Fibroblast of skin of left quadriceps (primary cell): ENCODE measurements around the gene PPDPF.
"Not testable (repeated sequence)": the region's sequence is repeated elsewhere in the genome, so short reads cannot be mapped to it uniquely, and the experiment has no call there.

Experiments
- DNase-seq, 2 experiments: peaks; one replicate each; pipeline ENCODE4 v3.0.0-alpha.2; 2013; ENCODE audit warnings: low read depth in 2 of 2

The PPDPF gene

GRCh38 chr20:63564036-63564810 is 43.7 kb downstream of the PPDPF start:
- no peak for DNase-seq

DNA sequence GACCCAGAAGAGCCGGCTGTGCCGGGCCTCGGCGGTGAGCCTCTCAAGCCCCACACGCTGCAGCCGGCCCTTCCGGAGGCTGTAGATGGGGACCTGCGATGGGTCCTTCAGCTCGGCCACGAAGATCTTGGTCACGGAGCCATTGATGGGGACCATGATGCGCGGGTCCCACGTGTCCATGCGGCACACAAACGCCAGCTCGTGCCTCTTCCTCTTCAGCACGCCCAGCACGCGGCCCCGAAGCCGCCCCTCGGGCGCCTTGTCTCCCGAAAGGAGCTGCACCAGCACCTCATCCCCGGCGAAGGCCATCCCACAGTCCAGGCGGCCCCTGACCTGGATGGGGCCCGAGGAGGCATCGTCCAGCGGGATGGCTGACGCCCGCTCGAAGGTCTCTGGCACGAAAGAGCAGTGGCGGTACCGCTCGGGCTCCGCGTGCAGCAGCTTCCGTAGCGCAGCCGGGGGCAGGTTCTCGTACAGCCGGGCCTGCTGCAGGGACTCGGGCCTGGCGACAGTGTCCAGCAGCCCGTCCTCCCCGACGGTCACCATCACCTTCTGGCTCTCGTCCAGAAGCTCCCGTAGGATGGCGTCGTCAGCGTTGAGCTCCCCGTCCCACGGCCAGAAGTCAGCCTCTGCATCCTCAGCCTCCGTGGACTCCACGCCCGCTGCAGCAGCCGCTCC is 44.6 kb downstream of the PPDPF start:
- no peak for DNase-seq

DNA sequence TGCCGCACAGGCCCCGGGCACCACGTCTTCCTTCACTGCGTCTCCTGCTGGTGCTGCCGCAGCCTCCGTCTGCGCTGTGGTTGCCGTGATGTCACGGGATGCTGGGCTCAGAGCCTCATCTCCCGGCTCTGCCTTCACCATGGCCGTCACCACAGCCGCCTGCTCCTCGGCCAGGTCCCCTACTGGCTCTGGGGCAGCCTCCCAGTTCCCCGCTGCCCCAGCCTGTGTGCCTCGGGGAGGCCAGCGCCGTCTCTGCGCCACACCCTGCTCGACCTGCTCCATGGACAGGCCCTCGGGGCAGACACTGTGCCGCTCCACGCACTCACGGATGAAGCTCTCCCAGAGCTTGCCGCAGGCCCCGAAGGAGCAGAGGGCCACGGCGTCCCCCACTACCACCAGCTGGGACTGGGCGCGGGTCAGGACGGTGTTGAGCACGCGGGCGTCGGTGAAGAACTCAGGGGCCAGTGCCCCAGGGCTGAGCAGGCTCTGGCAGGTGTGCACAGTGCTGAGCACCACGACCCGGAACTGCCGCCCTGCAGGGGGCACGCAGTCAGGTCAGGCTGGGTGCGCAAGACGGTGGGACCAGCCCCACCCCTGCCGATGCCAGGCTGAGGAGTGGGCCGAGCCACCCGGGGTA is 45.3 kb downstream of the PPDPF start:
- DNase-seq, result no peak

DNA sequence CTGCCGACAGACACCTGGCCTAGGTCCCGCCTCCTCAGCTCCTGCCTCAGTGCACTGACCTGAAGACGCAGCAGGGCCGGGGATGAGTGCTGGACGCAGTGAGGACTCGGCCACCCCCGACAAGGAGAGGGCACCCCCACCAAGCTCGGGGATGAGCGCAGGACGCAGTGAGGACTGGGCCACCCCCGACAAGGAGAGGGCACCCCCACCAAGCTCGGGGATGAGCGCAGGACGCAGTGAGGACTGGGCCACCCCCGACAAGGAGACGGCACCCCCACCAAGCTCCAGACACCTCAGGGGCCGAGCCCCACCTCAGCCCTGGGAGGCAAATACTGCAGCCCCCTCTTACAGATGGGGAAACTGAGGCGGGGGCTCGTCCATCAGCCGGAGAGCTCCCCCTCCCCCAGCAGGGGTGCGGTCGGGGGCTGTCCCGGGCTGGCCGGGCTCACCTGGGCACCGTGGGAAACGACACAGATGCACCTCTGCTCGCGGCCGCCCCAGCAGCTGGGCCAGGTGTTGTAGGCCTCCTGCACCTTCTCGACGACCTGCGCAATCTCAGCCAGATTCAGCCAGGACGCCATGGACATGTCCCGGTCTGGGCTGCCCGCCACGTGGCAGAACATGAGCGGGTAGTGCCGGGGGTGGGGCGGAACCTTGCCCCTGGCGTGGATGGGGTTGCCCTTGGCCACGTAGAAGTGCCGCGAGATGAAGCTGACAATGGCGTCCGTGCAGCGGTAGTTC is 46.0 kb downstream of the PPDPF start:
- DNase-seq, result no peak

GRCh38 chr20:63567136-63567385 is 46.5 kb downstream of the PPDPF start:
- no peak for DNase-seq

DNA sequence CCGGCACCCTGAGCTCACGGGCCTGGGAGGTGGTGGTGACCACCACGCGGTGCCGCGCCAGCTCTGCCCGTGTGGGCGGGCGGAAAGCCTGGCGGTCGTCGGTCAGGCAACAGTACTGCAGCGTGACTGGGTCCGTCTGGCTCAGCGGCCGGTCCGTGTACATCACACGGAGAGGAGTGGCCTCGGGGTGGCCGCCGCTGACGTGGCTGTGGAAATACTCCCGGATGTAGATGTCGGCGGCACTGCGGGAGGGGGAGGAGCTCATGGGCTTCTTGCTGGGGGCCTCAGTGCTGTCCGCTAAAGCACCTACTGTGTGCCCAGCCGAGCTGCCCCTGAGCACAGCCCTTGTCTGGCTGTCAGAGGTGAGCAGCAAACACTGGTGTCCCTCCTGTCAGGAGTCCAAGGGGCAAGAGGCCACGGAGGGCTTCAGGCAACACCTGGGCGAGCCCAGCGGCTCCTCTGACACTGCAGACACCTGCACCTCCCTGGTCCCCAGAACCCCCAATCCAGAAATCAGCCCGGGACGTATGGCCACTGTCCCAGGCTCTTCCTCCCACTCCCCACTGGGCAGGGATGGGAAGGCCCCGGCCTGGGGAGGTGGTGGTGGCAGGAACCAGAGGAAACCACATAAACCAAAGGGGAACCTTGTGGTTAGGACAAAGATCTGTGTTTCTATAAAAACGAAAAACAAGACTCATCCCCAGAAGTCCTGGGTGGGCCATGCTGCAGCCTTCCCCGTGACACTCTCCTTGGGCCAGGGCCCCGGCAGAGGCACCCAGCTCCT is 47.0 kb downstream of the PPDPF start:
- no peak for DNase-seq

DNA sequence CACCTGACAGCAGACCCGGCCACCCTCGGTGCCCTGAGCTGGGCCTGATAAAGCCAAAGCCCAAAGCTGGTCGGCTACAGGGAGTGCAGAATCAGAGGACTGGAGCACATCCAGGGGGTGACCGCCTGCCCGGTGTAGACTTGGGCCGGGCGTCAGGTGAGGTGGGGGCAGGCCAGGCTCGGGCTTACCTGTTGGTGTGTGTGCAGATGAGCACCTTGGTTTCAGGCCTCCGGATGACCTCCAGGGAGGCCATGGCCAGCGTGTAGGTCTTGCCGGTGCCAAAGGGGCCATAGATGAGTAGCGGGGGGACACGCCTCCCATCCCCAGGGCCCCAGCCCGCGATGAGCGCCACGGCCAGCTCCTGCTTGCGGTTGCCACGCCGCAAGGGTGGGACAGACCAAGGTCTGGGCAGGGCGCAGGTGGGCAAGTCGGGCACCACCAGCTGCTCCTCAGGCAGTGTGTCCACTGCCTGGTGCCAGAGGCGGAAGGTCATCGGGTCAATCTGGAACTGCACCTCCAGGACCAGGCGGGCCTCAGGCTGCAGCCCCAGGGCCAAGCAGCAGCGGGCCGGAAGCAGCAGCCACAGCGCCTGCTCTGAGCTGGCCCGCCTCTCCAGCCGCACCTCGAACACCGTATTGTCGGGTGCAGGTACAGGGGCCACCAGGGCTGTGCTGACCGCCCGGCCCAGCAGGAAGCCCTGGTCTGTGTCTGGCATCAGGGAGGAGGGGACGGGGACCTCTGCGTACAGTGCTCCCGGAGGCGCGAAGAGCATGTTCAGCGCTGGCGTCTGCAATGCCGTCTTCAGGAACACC is 47.8 kb downstream of the PPDPF start:
- no peak for DNase-seq

DNA sequence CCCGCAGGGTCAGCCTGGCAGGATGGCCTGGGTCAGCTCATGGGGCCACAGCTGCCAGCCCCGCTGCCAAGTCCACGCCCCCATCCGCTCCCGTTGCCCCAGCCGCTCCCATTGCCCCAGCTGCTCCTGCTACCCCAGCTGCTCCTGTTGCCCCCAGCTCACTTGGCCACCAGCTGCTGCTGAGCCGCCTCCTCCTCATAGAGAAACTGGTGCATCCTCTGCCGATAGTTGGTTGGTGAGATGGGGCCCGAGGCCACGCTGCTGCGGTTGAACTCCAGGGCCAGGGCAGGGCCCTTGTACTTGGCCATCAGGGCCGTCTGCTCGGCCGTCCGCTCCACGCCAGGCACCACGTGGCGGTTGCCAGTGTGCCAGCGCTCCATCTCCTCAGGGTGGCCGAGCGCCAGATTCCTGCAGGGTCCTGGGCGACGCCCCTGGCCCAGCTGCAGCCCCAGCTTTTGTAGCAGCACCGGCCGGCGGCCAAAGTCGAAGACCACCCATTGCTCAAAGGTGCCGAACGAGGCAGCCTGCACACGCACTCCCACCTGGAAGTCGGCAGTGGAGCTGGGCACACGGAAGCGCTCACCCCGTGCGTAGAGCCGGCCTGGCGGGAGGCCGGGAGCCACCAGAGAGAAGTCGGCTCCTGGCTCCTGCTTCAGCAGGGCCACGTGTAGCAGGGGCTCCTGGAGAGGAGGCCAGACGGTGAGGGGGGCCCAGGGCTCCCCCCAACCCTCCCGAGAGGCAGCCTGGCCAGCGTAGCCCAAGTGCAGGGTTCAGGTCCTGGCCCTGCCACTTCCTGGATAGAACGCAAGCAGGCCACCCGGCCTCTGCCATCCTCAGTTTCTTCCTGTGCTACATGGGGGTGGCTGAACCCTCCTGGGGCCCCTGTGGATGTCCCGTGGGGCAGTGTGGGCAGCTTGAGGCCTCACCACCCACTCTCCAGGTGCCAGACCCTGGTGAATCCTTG is 48.7 kb downstream of the PPDPF start:
- no peak for DNase-seq

DNA sequence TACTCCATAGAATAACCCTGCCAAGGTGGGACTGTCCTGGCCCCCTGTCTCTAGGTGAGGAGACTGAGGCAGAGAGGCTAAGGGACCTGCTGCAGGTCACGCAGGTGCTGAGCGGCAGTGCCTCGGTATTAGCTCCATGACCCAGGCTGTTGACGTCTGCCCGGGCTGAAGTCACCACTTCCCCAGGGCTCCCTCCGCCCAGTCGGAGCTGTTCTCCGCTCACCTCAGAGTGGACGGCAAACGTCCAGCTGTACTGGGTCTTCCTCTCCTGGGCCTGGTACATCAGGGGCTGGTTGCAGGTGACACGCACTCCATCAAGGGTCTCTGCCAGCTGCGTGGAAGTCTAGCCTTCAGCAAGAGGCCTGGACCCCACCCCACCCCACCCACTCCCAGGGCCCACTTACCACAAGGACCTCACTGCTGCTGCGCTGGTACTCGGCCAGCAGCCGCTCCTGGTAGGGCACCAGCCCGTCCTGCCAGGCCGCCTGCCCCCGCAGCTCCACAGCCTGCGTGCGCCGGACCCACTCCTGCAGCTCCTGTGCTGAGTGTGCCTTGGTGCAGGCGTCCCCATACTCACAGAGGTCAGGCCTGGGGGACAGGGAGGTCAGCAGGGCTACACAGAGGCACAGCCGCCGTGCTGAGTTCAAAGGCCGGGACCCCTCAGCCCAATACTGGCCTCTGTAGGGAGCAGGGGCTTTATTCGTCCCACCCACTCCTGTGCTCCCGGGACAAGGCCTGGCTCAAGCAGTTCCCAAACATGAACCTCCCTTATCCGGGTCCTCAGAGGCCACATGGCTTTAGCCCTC is 49.9 kb downstream of the PPDPF start:
- no peak for DNase-seq

GRCh38 chr20:63571087-63571478 is 50.5 kb downstream of the PPDPF start:
- DNase-seq, result not testable (repeated sequence)
